Vagina (tissue), 2 donors: ENCODE results near the gene BTD.
"Not testable (repeated sequence)": the region's sequence is repeated elsewhere in the genome, so short reads cannot be mapped to it uniquely, and the experiment has no call there.

Source experiments
- POLR2A ChIP-seq, 2 donors: fragments of 450-650 bp; IDR thresholded peaks; one replicate each; pipeline ENCODE4 v1.6.1; 2017; ENCODE audit warnings: antibody characterized with exemption in 2 of 2, mild to moderate bottlenecking in 2 of 2, moderate library complexity in 2 of 2
- TF ChIP-seq, protein P1 (sequence below), 3 experiments: fragments of 450-650 bp in 2 of 3; fragments of 200-600 bp in 1 of 3; sonication (generic) in 1 of 3; IDR thresholded peaks; one replicate each; pipeline ENCODE4 v1.5.1; 2017 to 2019; ENCODE audit warnings: antibody characterized with exemption in 3 of 3, mild to moderate bottlenecking in 2 of 3, moderate library complexity in 2 of 3

GRCh38 chr3:15604584-15604983, 3.0 kb downstream of the BTD start:
- TF ChIP-seq, protein P1, sequence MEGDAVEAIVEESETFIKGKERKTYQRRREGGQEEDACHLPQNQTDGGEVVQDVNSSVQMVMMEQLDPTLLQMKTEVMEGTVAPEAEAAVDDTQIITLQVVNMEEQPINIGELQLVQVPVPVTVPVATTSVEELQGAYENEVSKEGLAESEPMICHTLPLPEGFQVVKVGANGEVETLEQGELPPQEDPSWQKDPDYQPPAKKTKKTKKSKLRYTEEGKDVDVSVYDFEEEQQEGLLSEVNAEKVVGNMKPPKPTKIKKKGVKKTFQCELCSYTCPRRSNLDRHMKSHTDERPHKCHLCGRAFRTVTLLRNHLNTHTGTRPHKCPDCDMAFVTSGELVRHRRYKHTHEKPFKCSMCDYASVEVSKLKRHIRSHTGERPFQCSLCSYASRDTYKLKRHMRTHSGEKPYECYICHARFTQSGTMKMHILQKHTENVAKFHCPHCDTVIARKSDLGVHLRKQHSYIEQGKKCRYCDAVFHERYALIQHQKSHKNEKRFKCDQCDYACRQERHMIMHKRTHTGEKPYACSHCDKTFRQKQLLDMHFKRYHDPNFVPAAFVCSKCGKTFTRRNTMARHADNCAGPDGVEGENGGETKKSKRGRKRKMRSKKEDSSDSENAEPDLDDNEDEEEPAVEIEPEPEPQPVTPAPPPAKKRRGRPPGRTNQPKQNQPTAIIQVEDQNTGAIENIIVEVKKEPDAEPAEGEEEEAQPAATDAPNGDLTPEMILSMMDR (IDR thresholded peaks at IDR 0.05), result not testable (repeated sequence)
- not testable (repeated sequence) for TF ChIP-seq POLR2A (IDR thresholded peaks at IDR 0.05)
